CD4-positive, alpha-beta T cell treated with Interleukin-6 at 100 ng/mL for 8 hours (primary cell): ENCODE measurements around the gene MBD4.
"Not testable (repeated sequence)": the region's sequence is repeated elsewhere in the genome, so short reads cannot be mapped to it uniquely, and the experiment has no call there.

Experiments
- DNase-seq: peaks from one replicate; pipeline ENCODE4 v3.0.0-alpha.2; 2020; ENCODE audit warnings: mixed read lengths, low spot score

Gene MBD4

GRCh38 chr3:129429602-129430001 is 10.1 kb downstream of the MBD4 start:
- DNase-seq, result no peak

DNA sequence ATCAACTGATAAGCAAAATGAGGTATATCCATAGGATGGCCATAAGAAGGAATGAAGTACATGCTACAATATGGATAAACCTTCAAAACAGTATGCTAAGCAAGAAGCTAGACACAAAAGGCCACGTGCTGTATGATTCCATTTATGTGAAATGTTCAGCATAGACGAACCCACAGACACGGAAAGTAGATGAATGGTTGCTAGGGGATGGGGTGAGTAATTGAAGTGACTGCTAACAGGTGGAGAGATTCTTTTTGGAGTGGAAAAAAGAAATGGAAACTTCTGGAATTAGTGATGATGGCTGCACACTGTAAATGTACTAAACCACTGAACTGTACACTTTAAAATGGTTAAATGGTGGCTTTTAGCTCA is 10.7 kb downstream of the MBD4 start:
- no peak for DNase-seq

- DNase-seq, result peak; percentile 90
Measured at GRCh38 chr3:129428376-129429079, 11.2 kb downstream of the MBD4 start, which contains the start of gene EFCAB12. EFCAB12 (minus strand) TSS chr3:129428636; CDS start chr3:129428488, 148 bp downstream.

DNA sequence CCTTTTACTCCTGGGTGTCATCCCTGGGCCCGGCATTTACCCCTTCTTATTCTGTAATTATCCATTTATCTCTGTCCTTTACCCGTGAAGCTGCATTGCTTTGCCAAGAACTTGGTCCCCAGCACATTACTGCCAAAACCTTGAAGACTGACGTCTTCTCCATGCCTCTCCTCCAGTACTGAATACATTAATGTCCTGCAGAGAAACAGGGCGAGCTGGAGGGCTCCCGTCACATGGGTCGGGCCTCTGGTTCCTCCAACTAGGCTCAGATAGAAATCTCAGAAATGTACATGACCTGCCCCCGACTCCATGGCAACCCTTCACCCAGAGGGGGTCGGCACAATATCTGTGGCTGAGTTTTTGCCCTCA is 11.8 kb downstream of the MBD4 start:
- no peak for DNase-seq

DNA sequence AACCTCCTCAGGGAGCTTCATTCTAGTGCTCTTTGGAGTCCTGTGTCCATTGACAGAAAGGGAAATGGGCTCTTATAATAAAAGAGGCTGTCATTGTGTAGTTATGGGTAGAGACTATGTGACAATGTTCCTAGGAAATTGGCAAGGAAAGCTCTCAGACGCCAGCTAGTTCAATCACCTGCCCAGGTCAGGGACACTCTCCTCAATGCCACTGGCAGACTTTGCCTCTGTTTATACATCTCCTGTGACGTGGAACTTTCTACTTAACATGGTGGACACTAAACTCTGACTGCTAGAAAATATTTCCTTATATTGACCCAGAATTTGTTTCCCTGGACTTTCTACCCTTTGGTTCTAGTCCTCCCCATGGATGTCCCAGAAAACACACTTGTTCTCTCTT is 14.1 kb downstream of the MBD4 start:
- DNase-seq, result no peak

- no peak for DNase-seq
Measured at GRCh38 chr3:129425213-129425612, 14.5 kb downstream of the MBD4 start.

DNA sequence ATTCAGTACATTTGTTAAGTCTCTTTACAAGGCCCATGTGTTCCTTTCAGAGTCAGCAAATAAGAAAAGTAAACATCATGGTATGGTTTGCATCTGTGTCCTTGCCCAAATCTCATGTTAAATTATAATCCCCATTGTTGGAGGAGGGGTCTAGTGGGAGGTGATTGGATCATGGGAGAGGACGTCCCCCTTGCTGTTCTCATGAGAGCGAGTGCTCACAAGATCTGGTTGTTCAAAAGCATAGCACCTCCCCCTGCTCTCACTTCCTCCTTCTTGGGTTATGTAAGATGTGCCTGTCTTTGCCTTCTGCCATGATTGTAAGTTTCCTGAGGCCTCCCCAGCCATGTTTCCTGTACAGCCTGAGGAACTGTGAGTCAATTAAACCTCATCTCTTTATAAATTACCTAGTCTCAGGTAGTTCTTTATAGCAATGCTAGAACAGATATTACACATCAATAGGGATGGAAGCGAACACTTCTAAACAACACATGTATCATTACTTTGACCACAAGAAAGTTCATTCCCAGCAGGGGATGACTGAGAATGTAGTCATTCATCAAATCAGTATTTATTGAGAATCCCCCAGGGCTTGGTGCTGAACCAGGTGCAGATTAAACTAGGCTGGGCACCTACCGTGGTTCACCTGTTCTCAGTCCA is 15.4 kb downstream of the MBD4 start:
- no peak for DNase-seq

- DNase-seq, result no peak
Measured at GRCh38 chr3:129422897-129423296, 16.9 kb downstream of the MBD4 start.

GRCh38 chr3:129421988-129422745 is 17.6 kb downstream of the MBD4 start:
- DNase-seq, result no peak

GRCh38 chr3:129421236-129421883 is 18.4 kb downstream of the MBD4 start:
- no peak for DNase-seq

DNA sequence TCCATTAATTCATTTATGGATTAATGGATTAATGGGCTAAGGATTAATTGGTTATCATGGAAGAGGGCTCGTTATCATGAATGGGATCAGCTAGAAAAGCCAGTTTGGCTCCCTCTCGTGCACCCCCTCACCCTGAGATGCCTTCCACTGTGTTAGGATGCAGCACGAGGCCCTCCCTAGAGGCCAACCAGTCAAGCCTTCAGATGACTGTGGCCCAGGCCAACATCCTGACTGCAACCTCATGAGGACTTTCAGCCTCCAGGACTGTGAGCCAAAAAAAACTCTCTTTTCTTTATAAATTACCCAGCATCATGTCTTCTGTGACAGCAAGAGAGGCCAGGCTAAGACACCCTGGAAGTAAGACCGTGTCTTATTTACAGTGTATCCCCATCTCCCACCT is 20.3 kb downstream of the MBD4 start:
- DNase-seq, result no peak

- no peak for DNase-seq
Measured at GRCh38 chr3:129418041-129418973, 21.4 kb downstream of the MBD4 start.

DNA sequence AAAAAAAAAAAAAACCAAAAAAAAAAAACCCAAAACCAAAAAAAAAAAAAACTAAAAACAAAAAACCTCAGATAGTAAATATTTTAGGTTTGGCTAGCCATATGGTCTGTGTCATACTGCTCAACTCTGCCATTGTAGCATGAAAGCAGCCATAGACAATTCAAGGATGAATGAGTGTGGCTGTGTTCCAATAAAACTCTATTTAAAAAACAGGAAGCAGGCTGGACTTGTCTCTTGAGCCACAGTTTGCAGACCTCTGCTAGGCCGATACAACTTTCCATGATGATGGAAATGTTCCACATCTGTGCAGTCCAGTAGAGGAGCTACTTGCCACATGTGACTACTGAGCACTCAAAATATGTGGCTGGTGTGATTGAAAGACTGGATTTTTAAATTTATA is 22.4 kb downstream of the MBD4 start:
- DNase-seq, result no peak

DNA sequence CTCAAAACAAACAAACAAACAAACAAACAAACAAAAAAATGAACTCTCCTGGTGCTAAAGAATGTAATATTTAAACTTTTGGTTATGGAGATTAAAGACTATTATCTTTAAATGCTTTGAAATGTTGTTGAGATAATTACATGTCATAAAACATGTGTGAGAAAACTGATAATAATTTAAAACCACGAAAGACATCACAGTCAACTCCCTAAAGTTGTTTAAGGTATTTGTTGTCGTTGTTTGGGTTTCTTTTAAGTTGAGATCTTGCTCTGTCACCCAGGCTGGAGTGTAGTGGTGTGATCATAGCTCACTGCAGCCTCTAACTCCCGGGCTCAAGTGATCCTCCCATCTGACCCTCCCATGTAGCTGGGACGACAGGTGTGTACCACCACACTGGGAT is 23.3 kb downstream of the MBD4 start:
- no peak for DNase-seq

- DNase-seq, result no peak
Measured at GRCh38 chr3:129415830-129416229, 23.9 kb downstream of the MBD4 start.

DNA sequence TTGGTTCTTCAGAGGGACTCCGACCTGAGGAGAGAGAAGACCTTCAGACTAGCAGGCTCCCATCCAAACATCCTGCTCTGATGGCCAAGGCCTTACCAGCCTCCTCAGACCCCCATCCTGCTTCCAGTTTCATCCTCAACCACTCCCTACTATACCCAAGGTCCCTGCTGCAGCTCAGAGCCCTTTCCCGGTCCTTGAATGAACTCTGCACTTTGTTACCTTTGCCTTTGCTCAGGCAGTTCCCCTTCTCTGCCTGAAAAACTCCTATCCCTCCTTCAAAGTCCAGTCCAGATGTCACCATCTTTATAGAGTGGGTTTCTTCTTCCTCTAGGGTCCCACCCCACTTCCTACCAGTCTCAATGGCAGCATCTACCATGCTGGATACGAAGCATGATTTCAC is 24.4 kb downstream of the MBD4 start:
- DNase-seq, result no peak

GRCh38 chr3:129413687-129414506 is 25.9 kb downstream of the MBD4 start:
- DNase-seq, result no peak

- not testable (repeated sequence) for DNase-seq
Measured at GRCh38 chr3:129413238-129413637, 26.5 kb downstream of the MBD4 start.

DNA sequence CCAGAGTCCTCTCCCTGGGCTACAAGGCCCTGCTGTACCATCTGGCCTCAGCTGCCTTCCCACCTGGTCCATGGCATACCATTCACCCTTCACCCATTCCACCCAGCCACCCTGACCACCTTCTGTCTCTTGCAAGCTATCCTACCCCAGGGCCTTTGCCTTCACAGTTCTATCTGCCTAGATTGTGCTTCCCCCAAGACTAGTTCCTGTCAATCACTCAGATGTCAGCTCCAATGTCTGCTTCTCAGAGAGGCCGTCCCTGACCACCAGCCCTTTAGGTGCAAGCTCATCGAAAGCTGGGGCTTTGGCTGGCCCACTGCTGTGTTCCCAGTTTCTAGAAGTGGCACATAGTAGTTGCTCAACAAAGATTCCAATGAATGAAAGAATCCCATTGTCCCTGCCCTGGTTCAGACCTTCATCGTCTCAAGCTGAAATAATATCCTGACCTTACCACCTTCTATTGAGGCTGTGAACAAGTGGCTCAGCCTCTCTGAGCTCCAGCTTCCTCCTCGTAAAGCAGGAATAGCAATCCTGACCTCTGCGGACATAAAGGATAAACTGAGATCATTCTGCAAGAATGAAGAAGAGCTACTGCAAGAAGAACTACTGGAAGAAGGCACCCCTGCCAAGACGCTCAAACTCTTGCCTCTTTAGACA is 27.1 kb downstream of the MBD4 start:
- no peak for DNase-seq

DNA sequence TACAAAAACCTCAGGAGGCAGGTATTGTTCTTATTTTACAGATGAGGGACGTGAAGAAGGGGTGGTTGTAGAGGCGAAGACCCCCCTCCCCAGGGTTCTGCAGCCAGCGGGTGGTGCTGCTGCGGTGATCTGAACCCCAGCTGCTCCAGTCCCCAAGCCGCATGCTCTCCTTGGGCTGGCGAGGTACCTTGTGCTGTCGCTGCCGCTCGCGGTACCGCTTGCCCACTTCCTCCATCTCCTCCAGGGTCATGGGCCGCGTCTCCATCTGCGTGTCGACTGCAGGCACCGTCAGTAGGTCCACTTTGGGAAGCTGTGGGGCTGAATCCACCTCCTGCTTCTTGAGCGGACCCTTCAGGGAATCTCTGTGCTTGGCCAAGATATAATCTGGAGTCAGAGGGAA is 28.8 kb downstream of the MBD4 start:
- DNase-seq, result no peak
